Measurements from ENCODE around the gene TEX26.
A peak's percentile ranks its signal among the peaks of the same experiment; 100 is the strongest.

Gene TEX26

DNA sequence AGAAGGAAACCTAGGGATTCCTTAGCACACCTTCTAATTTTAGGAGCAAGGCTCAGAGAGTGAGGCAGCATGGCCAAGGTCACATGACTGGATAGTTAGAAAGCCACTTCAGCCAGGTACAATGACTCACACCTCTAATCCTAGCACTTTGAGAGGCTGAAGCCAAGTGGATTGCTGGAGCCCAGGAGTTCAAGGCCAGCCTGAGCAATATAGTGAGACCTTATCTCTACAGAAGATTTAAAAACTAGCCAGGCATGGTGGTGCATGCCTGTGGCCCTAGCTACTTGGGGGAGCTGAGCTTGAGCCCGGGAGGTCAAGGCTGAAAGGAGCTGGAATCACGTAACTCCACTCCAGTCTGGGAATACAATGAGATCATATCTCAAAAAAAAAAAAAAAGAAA is 69.2 kb downstream of the TEX26 start:
- Mint-ChIP-seq H3K4me1 (ENCODE audit: low read depth) (no peaks in the 10 kb centered on the region), H3K9me3 (no peaks in the 10 kb centered on the region), H3K36me3 (ENCODE audit: low read depth) (no peaks in the 10 kb centered on the region), H3K4me3 (no peak overlapping the region), H3K27ac (no peak overlapping the region), H3K27me3 (peaks cover 33% of the 10 kb centered on the region)
- intact Hi-C loops (cut with micrococcal nuclease) = no loop called here

DNA sequence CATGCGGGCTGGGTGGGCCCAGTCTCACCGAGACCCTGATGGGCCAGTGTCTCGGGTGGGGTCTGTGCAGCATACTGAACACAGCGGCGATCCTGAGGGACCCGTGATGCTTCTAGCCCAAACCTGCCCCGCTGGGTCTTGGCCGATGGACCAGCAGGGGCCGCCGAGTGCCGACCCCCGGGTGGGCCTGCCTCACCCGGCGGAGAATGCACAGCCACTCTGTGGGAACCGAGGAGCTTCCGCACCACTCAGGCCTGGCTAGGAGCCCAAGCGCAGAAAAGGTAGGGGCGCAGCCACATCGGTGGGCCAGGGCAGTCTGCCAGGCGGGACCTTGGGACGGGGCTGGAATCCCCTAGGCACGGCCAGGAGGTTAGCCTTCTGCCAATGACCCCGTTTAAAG is 72.6 kb downstream of the TEX26 start:
- Mint-ChIP-seq H3K27me3 (peaks cover 41% of the 10 kb centered on the region), H3K27ac (no peak overlapping the region), H3K4me3 (no peak overlapping the region), H3K36me3 (ENCODE audit: low read depth) (no peaks in the 10 kb centered on the region), H3K4me1 (ENCODE audit: low read depth) (peaks cover 11% of the 10 kb centered on the region), H3K9me3 (no peaks in the 10 kb centered on the region)
- intact Hi-C loops (cut with micrococcal nuclease) = no loop called here

DNA sequence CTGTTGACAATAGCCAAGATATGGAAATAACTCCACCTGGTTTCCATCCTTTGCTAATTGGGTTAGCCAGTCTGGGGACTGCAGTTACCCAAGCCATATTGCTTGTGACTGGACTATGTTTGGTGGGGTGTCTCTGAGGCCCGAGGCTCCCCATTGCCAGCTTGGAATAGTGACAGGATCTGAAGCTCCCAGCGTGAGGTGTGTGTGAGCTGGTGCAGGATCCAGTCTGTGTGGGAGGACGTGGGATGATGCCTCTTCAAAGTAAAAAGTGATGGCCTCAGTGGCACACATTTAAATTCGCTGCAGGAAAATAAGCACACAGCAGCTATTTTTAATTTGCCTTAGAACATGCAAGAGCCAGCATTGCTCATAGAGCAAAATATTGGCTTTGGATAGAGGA is 75.0 kb downstream of the TEX26 start:
- H3K4me1 Mint-ChIP-seq (ENCODE audit: low read depth) = peaks cover 22% of the 10 kb centered on the region
- peaks cover 40% of the 10 kb centered on the region for H3K27me3 Mint-ChIP-seq

DNA sequence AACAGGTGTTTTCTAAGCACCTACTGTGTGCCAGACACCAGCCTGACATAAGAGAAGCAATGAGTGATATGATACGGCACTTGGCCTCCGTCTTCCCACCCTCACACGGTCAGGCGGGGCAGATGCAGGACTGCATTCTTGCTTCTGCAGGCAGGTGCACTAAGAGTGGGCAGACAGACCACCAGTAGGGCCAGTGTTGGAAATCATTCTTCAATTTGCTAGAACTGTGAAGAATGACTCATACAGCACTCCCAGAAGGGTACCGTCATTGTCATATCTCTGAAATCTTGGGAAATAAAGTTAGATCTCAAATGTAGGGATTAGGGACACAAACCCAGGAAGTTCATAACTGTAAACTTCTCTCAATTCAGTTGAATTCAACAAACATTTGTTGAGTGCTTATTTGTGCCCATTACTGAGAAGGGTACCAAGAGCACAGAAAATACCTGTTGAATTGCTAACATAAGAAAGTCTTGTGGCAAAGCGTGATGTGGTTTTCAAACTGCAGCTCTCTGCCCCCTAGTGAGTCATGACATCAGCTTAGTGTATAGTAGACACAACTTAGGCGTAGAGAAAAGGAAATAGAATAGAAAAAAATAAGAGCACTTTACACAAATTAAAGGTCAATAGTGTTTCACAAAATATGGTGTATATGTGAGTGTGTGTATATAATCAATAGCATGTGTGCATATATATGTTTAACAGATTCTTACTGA is 76.1 kb downstream of the TEX26 start:
- Mint-ChIP-seq H3K9me3 (no peaks in the 10 kb centered on the region), H3K36me3 (ENCODE audit: low read depth) (no peaks in the 10 kb centered on the region), H3K27ac (no peak overlapping the region), H3K27me3 (peaks cover 37% of the 10 kb centered on the region), H3K4me1 (ENCODE audit: low read depth) (peaks cover 26% of the 10 kb centered on the region), H3K4me3 (no peak overlapping the region)
- intact Hi-C loops (cut with micrococcal nuclease) = no loop called here

More for the DNA sequence above, 75.0 kb downstream of the TEX26 start:
- Mint-ChIP-seq H3K36me3 (ENCODE audit: low read depth) (no peaks in the 10 kb centered on the region), H3K9me3 (no peaks in the 10 kb centered on the region), H3K27ac (no peak overlapping the region), H3K4me3 (no peak overlapping the region)
- intact Hi-C loops (cut with micrococcal nuclease) = no loop called here

DNA sequence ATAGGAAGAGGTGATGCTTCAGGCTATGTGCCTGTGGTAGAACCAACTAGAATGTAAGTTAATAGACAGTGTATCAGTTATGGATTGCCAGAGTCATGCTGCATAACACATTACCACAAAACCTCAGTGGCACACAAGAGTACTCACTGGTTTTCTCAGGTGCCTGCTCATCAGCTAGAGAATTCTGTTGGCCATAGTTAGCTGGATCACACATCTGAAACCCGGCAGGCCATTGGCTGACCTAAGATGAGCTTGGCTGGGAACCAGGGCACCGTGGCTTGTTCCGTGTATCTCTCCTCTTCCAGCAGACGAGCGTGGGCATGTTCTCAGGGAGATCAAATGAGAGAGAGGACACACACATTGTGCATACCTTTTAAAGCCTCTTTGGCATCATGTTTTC is 76.7 kb downstream of the TEX26 start:
- Mint-ChIP-seq H3K4me1 (ENCODE audit: low read depth) (peaks cover 30% of the 10 kb centered on the region), H3K4me3 (no peak overlapping the region), H3K27me3 (peaks cover 37% of the 10 kb centered on the region), H3K36me3 (ENCODE audit: low read depth) (no peaks in the 10 kb centered on the region), H3K27ac (no peak overlapping the region), H3K9me3 (no peaks in the 10 kb centered on the region)
- intact Hi-C loops (cut with micrococcal nuclease) = no loop called here

DNA sequence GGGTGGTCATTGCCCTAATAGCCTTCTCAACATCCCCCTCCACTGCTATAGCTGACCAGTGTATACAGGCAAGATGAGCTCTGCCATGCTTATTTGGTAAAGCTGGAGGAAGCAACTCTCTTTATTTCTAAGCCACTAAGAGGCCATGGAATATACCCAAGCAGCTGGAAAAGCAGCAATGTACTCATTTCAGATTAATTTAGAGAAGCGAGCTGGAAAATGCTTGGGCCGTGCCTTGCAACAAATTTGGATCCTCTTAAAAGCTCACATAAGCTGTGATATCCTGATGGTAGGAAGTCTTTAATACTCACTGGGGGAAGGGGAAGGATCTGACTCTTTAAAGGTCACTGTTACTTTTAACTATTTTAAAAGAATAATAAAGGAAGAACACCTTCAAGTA is 77.8 kb downstream of the TEX26 start:
- Mint-ChIP-seq H3K36me3 (ENCODE audit: low read depth) (no peaks in the 10 kb centered on the region), H3K4me1 (ENCODE audit: low read depth) (peaks cover 35% of the 10 kb centered on the region), H3K9me3 (no peaks in the 10 kb centered on the region), H3K4me3 (no peak overlapping the region), H3K27me3 (peaks cover 37% of the 10 kb centered on the region), H3K27ac (no peak overlapping the region)
- intact Hi-C loops (cut with micrococcal nuclease) = no loop called here

DNA sequence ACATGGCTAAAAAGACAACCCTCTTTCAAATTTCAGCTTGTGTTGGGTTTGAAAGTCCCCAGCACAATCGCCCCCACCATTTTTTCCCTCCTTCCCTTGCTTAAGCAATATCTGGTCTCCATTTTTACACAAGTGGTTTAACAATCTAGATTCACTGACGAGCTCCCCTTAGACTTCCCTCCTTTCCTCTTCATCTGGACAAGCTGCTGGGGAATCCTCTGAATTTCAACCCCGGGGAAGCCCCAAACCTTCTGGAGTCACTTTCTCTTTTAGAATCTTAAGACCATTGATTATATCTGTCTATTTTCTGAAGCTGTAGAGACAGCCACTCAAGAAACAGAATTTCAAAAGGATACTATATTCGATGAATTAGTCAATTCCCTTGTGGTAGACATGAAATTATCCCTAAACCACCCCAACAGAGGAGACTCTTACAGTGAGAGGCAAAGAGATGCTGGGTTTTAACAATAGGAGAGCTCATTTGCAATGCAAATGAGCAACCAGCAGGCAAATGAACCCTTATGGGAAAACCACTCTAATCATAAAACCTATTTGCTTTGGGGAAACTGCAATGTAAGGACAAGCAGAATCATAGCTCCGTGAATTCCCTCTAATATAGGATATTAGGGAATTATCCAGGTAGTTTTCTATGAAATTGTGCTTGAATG is 78.9 kb downstream of the TEX26 start:
- intact Hi-C loops (cut with micrococcal nuclease) = no loop called here
- H3K4me1 Mint-ChIP-seq (ENCODE audit: low read depth) = peaks cover 35% of the 10 kb centered on the region
- H3K27me3 Mint-ChIP-seq = peaks cover 32% of the 10 kb centered on the region
- H3K27ac Mint-ChIP-seq = peak overlapping the region; percentile 38
- no peak overlapping the region for H3K4me3 Mint-ChIP-seq
- no peaks in the 10 kb centered on the region for H3K36me3 Mint-ChIP-seq (ENCODE audit: low read depth)
- H3K9me3 Mint-ChIP-seq = no peaks in the 10 kb centered on the region

DNA sequence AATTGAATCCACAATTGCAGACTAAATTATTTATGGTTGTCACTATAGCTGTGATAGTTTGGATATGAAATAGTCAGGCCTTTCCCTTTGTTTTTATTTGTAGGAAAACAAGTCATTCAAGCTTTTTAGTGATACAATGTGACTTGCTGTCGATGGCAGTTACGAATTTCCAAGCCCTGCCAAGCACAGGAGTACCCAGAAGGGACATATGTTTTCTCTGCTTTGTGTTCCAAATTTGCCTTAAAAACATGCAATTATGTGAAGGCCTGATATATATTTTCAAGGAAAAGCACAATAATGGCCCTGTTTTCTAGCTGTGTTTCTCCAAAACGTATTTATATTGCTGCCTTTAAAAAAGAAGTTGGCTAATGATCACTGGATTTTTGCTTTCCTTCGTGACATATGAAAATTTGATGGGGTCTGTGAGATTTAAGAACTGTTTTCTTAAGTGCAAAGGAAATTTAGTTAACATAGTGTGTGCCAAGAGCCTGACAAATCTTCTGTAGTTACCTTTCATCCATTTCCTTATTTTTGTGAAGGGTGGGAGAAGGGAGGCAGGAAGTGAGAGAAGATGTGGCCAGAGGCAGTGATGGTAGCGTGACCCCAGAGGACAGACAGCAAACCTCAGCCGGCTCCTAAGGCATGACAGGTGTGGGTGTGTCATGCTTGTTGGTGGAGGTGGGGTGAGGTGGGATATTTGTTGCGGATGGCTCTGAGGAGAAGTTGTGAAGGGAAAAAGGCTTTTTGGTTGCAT is 79.6 kb downstream of the TEX26 start:
- Mint-ChIP-seq H3K9me3 (no peaks in the 10 kb centered on the region), H3K27ac (no peak overlapping the region), H3K27me3 (peaks cover 38% of the 10 kb centered on the region), H3K36me3 (ENCODE audit: low read depth) (no peaks in the 10 kb centered on the region), H3K4me1 (ENCODE audit: low read depth) (peaks cover 35% of the 10 kb centered on the region), H3K4me3 (no peak overlapping the region)
- intact Hi-C loops (cut with micrococcal nuclease) = no loop called here

DNA sequence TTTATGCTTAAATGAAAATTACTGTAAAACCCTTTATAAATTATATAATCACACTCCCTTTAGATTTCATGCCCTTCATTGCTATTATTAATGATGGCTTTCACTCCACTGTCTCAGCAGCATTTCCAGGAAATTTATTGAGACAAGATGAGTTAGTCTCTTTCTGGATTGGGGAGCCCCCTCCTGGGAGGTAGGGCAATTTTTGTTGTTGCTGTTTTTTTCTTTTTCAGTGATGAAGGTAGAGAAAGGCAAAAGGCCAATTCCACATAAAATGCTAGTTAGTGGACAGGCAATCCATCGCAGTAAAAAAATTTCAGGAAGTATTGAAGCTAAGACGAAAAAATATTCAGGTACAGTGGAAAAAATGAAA is 80.2 kb downstream of the TEX26 start:
- Mint-ChIP-seq H3K36me3 (ENCODE audit: low read depth) (no peaks in the 10 kb centered on the region), H3K9me3 (no peaks in the 10 kb centered on the region), H3K4me1 (ENCODE audit: low read depth) (peaks cover 29% of the 10 kb centered on the region), H3K4me3 (no peak overlapping the region), H3K27ac (no peak overlapping the region), H3K27me3 (peaks cover 39% of the 10 kb centered on the region)
- intact Hi-C loops (cut with micrococcal nuclease) = no loop called here

DNA sequence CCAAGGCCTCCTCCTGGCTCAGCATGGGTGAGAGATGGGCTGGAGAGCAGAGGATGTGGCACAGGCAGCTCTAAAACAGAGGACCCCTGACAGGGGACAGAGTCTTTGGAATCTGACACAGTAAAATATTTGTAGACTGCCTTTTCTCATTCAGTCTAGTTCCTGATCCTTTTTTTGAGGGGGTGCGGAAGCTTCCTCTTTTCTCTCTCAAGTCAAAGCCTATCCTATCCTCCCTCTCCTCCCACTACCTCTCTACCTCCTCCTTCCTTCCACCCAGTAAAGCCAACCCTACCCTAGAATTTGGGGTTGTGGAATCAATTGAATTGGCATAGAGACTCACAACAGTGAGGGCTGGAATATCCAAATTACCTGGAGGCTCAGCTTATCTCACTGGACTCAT is 82.0 kb downstream of the TEX26 start:
- Mint-ChIP-seq H3K36me3 (ENCODE audit: low read depth) (no peaks in the 10 kb centered on the region), H3K27me3 (peaks cover 39% of the 10 kb centered on the region), H3K27ac (peak overlapping the region; percentile 53), H3K4me1 (ENCODE audit: low read depth) (peaks cover 24% of the 10 kb centered on the region), H3K9me3 (no peaks in the 10 kb centered on the region), H3K4me3 (no peak overlapping the region)
- intact Hi-C loops (cut with micrococcal nuclease) = no loop called here

DNA sequence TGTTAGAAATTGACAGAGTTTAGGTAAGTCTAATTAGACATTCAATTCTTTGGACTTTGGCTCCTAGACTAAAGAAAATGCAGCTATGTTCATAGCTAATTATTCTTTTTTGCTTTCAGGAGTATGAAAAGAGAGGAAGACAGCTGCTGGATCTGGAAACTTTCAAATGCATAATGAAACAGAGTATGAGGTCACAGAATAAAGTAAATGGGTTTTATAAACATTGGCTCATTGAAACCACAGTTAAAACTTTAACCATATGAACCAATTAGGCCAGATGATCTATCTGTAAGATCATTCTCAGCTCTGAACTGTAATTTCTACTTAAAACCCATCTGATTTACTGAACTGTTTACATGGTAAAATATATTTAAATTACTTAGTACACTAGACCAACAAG is 82.7 kb downstream of the TEX26 start:
- Mint-ChIP-seq H3K9me3 (no peaks in the 10 kb centered on the region), H3K4me1 (ENCODE audit: low read depth) (peaks cover 24% of the 10 kb centered on the region), H3K4me3 (no peak overlapping the region), H3K36me3 (ENCODE audit: low read depth) (no peaks in the 10 kb centered on the region), H3K27me3 (peaks cover 37% of the 10 kb centered on the region), H3K27ac (no peak overlapping the region)
- intact Hi-C loops (cut with micrococcal nuclease) = no loop called here

DNA sequence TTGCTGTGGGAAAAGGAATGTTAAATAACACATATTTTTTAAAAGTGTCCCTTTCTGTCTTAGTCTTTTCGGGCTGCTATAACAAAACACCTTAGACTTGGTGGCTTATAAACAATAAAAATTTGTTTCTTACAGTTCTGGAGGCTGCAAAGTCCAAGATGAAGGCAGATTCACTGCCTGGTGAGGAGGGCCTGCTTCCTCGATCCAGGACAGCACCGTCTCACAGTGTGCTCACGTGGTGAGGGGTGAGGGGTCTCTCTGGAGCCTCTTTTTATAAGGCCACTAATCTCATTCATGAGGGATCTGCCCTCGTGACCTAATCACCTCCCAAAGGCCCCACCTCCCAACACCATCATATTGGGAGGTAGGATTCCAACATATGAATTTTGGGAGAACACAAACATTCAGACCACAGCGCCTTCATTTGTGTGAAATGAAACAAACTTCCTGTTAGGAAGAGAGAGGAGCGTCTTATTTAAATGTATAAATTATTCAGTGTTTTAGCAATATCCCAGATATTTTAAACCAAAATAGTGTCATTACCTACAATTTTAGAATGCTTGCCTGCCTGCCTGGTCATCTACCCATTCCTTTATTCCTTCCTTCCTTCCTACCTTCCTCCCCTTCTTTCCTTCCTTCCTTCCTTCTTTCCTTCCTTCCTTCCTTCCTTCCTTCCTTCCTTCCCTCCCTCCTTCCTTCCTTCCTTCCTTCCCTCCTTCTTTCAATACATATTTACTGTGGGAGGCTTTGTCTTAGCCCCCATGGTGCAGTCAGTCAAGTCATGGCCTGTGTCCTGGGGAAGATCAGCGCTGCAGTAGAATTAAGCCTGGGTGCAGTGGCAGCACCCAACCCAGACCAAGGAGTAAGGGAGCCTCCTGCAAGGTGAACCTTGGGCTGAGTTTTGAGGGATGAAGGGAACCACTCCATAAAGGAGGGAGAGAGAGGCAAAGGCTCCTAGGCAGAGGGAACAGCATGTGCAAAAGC is 84.2 kb downstream of the TEX26 start:
- Mint-ChIP-seq H3K36me3 (ENCODE audit: low read depth) (no peaks in the 10 kb centered on the region), H3K4me3 (no peak overlapping the region), H3K9me3 (no peaks in the 10 kb centered on the region), H3K27ac (no peak overlapping the region), H3K4me1 (ENCODE audit: low read depth) (peaks cover 18% of the 10 kb centered on the region), H3K27me3 (peaks cover 41% of the 10 kb centered on the region)
- intact Hi-C loops (cut with micrococcal nuclease) = no loop called here

DNA sequence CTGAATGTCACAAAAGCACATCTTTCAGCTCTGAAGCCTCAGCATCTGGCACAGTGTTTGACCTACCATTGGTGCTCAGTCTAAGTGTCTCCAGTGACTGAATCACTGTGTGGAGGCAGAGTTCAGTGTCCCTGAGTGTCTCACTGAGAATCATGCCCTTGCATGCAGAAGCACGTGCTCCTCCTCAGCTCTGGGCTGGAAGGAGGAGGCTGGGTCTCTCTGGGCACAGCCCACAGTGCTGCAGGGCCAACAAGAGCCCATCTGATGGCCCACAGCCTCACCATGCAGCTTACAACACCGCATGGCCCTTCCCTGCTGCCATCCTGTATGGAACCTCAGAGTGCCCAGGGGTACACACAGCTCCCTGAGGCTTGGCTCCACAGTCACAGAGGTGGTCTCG is 86.1 kb downstream of the TEX26 start:
- Mint-ChIP-seq H3K4me3 (no peak overlapping the region), H3K9me3 (no peaks in the 10 kb centered on the region), H3K27me3 (peaks cover 50% of the 10 kb centered on the region), H3K4me1 (ENCODE audit: low read depth) (peaks cover 9% of the 10 kb centered on the region), H3K36me3 (ENCODE audit: low read depth) (no peaks in the 10 kb centered on the region), H3K27ac (no peak overlapping the region)
- intact Hi-C loops (cut with micrococcal nuclease) = no loop called here

All from dendritic cell treated with granulocyte-macrophage colony-stimulating factor and Interleukin-4, amounts not matched to agents 40 ng/mL and 50 ng/mL, for 4 days (primary cell).